GM10266 (cell line): ENCODE measurements around the gene ADGRG3.

Experiments used
- DNase-seq: peaks from one replicate; pipeline ENCODE4 v3.0.0; 2012; ENCODE audit errors: extremely low spot score
- CTCF ChIP-seq: IDR thresholded peaks from 2 replicates; pipeline ENCODE4 v1.5.1; 2012; ENCODE audit warnings: mild to moderate bottlenecking, low read depth; ENCODE audit not compliant: control insufficient read depth, insufficient read depth; ENCODE audit errors: missing control alignments

The ADGRG3 gene

GRCh38 chr16:57634171-57634570 is 33.9 kb upstream of the ADGRG3 start:
- TF ChIP-seq CTCF: no peak
- DNase-seq: no peak

- no peak for DNase-seq
- no peak for TF ChIP-seq CTCF
Observed at GRCh38 chr16:57635266-57636097, 32.6 kb upstream of the ADGRG3 start.

GRCh38 chr16:57636184-57636583 is 31.9 kb upstream of the ADGRG3 start:
- no peak for TF ChIP-seq CTCF

GRCh38 chr16:57637020-57637419 is 31.1 kb upstream of the ADGRG3 start:
- no peak for DNase-seq
- no peak for TF ChIP-seq CTCF

More at GRCh38 chr16:57636184-57636583, 31.9 kb upstream of the ADGRG3 start:
- DNase-seq: no peak

- no peak for DNase-seq
- no peak for TF ChIP-seq CTCF
Observed at GRCh38 chr16:57637424-57637823, 30.7 kb upstream of the ADGRG3 start.

GRCh38 chr16:57637965-57638364 is 30.1 kb upstream of the ADGRG3 start:
- TF ChIP-seq CTCF: no peak
- DNase-seq: no peak

GRCh38 chr16:57638381-57638780 is 29.7 kb upstream of the ADGRG3 start:
- TF ChIP-seq CTCF: no peak
- DNase-seq: no peak
